GM19099 (cell line): Measurements from ENCODE around the gene NRBP1.

Experiments
- POLR2A ChIP-seq: IDR thresholded peaks from 3 replicates; pipeline ENCODE4 v1.6.1; 2011; ENCODE audit warnings: low read depth; ENCODE audit not compliant: insufficient read length; ENCODE audit errors: extremely low read depth

Gene NRBP1

GRCh38 chr2:27442920-27443282 lies 14.5 kb downstream of the NRBP1 start:
- TF ChIP-seq POLR2A = no peak

- TF ChIP-seq POLR2A = no peak
Measured at GRCh38 chr2:27445155-27445554, 16.7 kb downstream of the NRBP1 start.

- no peak for TF ChIP-seq POLR2A
Measured at GRCh38 chr2:27445615-27446014, 17.2 kb downstream of the NRBP1 start.

- TF ChIP-seq POLR2A = no peak
Measured at GRCh38 chr2:27446057-27446456, 17.6 kb downstream of the NRBP1 start.

- TF ChIP-seq POLR2A = no peak
Measured at GRCh38 chr2:27448381-27448780, 19.9 kb downstream of the NRBP1 start.

- TF ChIP-seq POLR2A = no peak
Measured at GRCh38 chr2:27451095-27451494, 22.7 kb downstream of the NRBP1 start.

GRCh38 chr2:27453968-27454367 lies 25.5 kb downstream of the NRBP1 start:
- no peak for TF ChIP-seq POLR2A

GRCh38 chr2:27461118-27461517 lies 32.7 kb downstream of the NRBP1 start:
- no peak for TF ChIP-seq POLR2A

- TF ChIP-seq POLR2A = no peak
Measured at GRCh38 chr2:27464443-27464842, 36.0 kb downstream of the NRBP1 start.

GRCh38 chr2:27471961-27472360 lies 43.5 kb downstream of the NRBP1 start:
- TF ChIP-seq POLR2A = no peak

- TF ChIP-seq POLR2A = no peak
Measured at GRCh38 chr2:27485496-27485895, 57.1 kb downstream of the NRBP1 start.

GRCh38 chr2:27489118-27489497 lies 60.7 kb downstream of the NRBP1 start:
- TF ChIP-seq POLR2A = no peak

GRCh38 chr2:27489498-27490397 lies 61.3 kb downstream of the NRBP1 start, which contains the start of gene IFT172:
TSS of gene IFT172 (minus strand) at chr2:27489743. CDS start at chr2:27489653, 90 bp downstream.
- peak; percentile 61 for TF ChIP-seq POLR2A
